H54 (cell line): ENCODE measurements around the gene C1GALT1.
"Not testable (repeated sequence)": the region's sequence is repeated elsewhere in the genome, so short reads cannot be mapped to it uniquely, and the experiment has no call there.

Experiments
- DNase-seq: peaks from one replicate; pipeline ENCODE4 v3.0.0; 2011; ENCODE audit warnings: low spot score, mixed read lengths; ENCODE audit not compliant: insufficient read length
- FAIRE-seq: peaks from 3 replicates; lab custom pipeline; 2011; peaks lifted over from hg19 to GRCh38; lab: Jason Lieb, UNC
- POLR2A ChIP-seq: IDR thresholded peaks from 2 replicates; pipeline ENCODE4 v1.6.1; 2011; ENCODE audit warnings: low read depth, mild to moderate bottlenecking, low read length

Gene C1GALT1

GRCh38 chr7:7178906-7179305 lies 3.4 kb upstream of the C1GALT1 start:
- FAIRE-seq (peak; percentile 81), DNase-seq (no peak)
- no peak for TF ChIP-seq POLR2A

GRCh38 chr7:7180725-7181449 lies 1.5 kb upstream of the C1GALT1 start:
- TF ChIP-seq POLR2A, result no peak
- DNase-seq (no peak), FAIRE-seq (peak; percentile 33)

- TF ChIP-seq POLR2A, result no peak
- no peak for DNase-seq
- no peak for FAIRE-seq
Measured at GRCh38 chr7:7181519-7182155, 707 bp upstream of the C1GALT1 start.

GRCh38 chr7:7183061-7183837 lies 905 bp downstream of the C1GALT1 start:
- no peak for FAIRE-seq
- DNase-seq, result peak; percentile 38
- peak; percentile 41 for TF ChIP-seq POLR2A

GRCh38 chr7:7183838-7184463 lies 1.6 kb downstream of the C1GALT1 start:
- DNase-seq, result no peak
- TF ChIP-seq POLR2A, result no peak
- no peak for FAIRE-seq

GRCh38 chr7:7185371-7185989 lies 3.1 kb downstream of the C1GALT1 start:
- DNase-seq, result no peak
- TF ChIP-seq POLR2A, result no peak
- no peak for FAIRE-seq

GRCh38 chr7:7188091-7188490 lies 5.7 kb downstream of the C1GALT1 start:
- TF ChIP-seq POLR2A, result no peak
- DNase-seq, result no peak
- no peak for FAIRE-seq

- FAIRE-seq (no peak), DNase-seq (no peak)
- TF ChIP-seq POLR2A, result no peak
Measured at GRCh38 chr7:7188742-7189141, 6.4 kb downstream of the C1GALT1 start.

- FAIRE-seq (peak; percentile 97), DNase-seq (no peak)
- TF ChIP-seq POLR2A, result no peak
Measured at GRCh38 chr7:7190142-7190541, 7.8 kb downstream of the C1GALT1 start.

- DNase-seq (no peak), FAIRE-seq (peak; percentile 85)
- no peak for TF ChIP-seq POLR2A
Measured at GRCh38 chr7:7191137-7191536, 8.8 kb downstream of the C1GALT1 start.

GRCh38 chr7:7192798-7193788 lies 10.7 kb downstream of the C1GALT1 start:
- not testable (repeated sequence) for DNase-seq
- FAIRE-seq, result peak; percentile 69

- not testable (repeated sequence) for DNase-seq, FAIRE-seq
Measured at GRCh38 chr7:7199592-7199991, 17.2 kb downstream of the C1GALT1 start.

GRCh38 chr7:7200255-7200654 lies 17.9 kb downstream of the C1GALT1 start:
- not testable (repeated sequence) for FAIRE-seq, DNase-seq
